SK-N-MC (cell line): ENCODE measurements around the gene IL2RG.

Experiments used
- EZH2 ChIP-seq: fragments of 200-600 bp; sonication (generic); IDR thresholded peaks from one replicate; pipeline ENCODE4 v1.6.1; 2017; ENCODE audit warnings: antibody characterized with exemption
- POLR2AphosphoS5 ChIP-seq: IDR thresholded peaks from 2 replicates; pipeline ENCODE4 v1.6.1; 2012; ENCODE audit warnings: mild to moderate bottlenecking, low read depth, low read length, borderline replicate concordance

DNA sequence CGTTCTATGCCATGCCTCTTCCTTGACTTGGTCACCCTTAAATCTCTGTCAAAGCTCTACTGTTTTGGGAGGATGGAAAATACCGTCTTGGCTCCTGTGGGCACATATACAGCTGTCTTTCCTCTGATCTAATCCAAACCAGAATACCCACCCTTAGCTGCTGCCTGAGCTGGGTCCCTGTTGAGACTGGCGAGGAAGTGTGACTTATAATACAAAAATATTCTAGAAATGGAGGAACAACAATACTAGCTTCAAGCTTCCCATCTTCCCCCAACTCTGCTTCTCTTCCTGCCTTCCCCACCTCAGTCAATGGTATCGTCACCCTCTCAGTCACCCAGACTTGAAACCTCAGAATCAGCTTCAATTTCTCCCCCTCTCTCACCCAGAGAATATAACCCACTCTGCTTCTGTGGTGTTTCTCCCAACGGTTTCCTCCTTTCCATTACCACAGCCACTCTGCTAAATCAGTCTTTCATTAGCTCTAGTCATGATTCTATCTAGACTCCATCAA, 599 bp upstream of the IL2RG start:
- no peak for TF ChIP-seq EZH2
- no peak for TF ChIP-seq POLR2AphosphoS5
